B cell (primary cell): ENCODE data around the gene C20orf173. TPM values are rescaled to one million over a fixed set of nuclear protein-coding genes. Genes with fewer than 3 reads are reported as not detected.
"Not testable (repeated sequence)": the region's sequence is repeated elsewhere in the genome, so short reads cannot be mapped to it uniquely, and the experiment has no call there.

Experiments
- ATAC-seq: fragments of 200-7000 bp; cut with Tn5 transposase; one replicate; pipeline ENCODE4 v1.10.0; 2021; ENCODE audit warnings: low read depth, mild to moderate bottlenecking, moderate number of reproducible peaks, moderate library complexity
- CTCF ChIA-PET: fragments of 350-600 bp; sonication (Branson Sonifier 250); formaldehyde crosslinking; loops from one replicate; lab custom pipeline; 2021; ENCODE audit warnings: antibody characterized with exemption, inconsistent platforms; lab: Charles Lee
- POLR2A ChIA-PET: fragments of 350-600 bp; sonication (Branson Sonifier 250); formaldehyde crosslinking; loops from one replicate; lab custom pipeline; 2021; ENCODE audit warnings: antibody characterized with exemption; lab: Charles Lee
- DNase-seq: peaks from one replicate; pipeline ENCODE4 v3.0.0; 2013
- H2AFZ ChIP-seq: 2 replicates; pipeline ENCODE4 v1.6.1; 2012; ENCODE audit warnings: mild to moderate bottlenecking, low read depth, low read length; ENCODE audit not compliant: insufficient read depth, poor library complexity, severe bottlenecking
- H3K27ac ChIP-seq, 2 donors: 1 replicate in 1 of 2; 2 replicates in 1 of 2; pipeline ENCODE4 v1.5.1; 2012 to 2013; ENCODE audit warnings: low read length in 2 of 2, mild to moderate bottlenecking in 2 of 2, moderate library complexity in 1 of 2
- H3K27me3 ChIP-seq, 4 experiments: fragments of 200-600 bp in 1 of 4; sonication (generic) in 1 of 4; replicated peaks in 1 of 4; 1 replicate in 2 of 4; 2 replicates in 2 of 4; pipeline versions ENCODE4 v1.6.1 to v1.7.0; 2013 to 2016; ENCODE audit warnings: low read length in 3 of 4, mild to moderate bottlenecking in 2 of 4, mixed read lengths in 1 of 4, moderate library complexity in 1 of 4; ENCODE audit not compliant: insufficient read depth in 4 of 4, control insufficient read depth in 3 of 4; ENCODE audit errors: control extremely low read depth in 1 of 4
- H3K36me3 ChIP-seq, 2 experiments: replicated peaks in 1 of 2; 1 replicate in 1 of 2; 2 replicates in 1 of 2; pipeline versions ENCODE4 v1.6.1 to v1.7.1; 2013; ENCODE audit warnings: low read length in 1 of 2; ENCODE audit not compliant: insufficient read depth in 2 of 2, control insufficient read depth in 1 of 2; ENCODE audit errors: control extremely low read depth in 1 of 2, extremely low read depth in 1 of 2
- H3K4me1 ChIP-seq, 2 donors: fragments of 200-600 bp in 1 of 2; sonication (generic) in 1 of 2; 1 replicate in 1 of 2; 2 replicates in 1 of 2; pipeline versions ENCODE4 v1.5.1 to v1.6.1; 2013 to 2017; ENCODE audit warnings: low read length in 2 of 2; ENCODE audit not compliant: control insufficient read depth in 2 of 2, insufficient read depth in 2 of 2
- H3K4me2 ChIP-seq: replicated peaks from 2 replicates; pipeline ENCODE3; 2012; ENCODE audit warnings: mild to moderate bottlenecking, low read depth, low read length; ENCODE audit not compliant: poor library complexity, severe bottlenecking
- H3K4me3 ChIP-seq, 5 experiments: fragments of 200-600 bp in 1 of 5; sonication (generic) in 1 of 5; 1 replicate in 3 of 5; 2 replicates in 2 of 5; pipeline versions ENCODE4 v1.5.1 to v1.7.0; 2011 to 2016; ENCODE audit warnings: low read length in 4 of 5, mild to moderate bottlenecking in 4 of 5, low read depth in 2 of 5, control low read depth in 1 of 5, moderate library complexity in 1 of 5; ENCODE audit not compliant: insufficient read depth in 1 of 5; ENCODE audit errors: control extremely low read depth in 1 of 5, extremely low read depth in 1 of 5
- H3K79me2 ChIP-seq: fragments of 200-600 bp; sonication (generic); one replicate; pipeline ENCODE4 v1.6.0; 2016; ENCODE audit warnings: low read length; ENCODE audit not compliant: control insufficient read depth, insufficient read depth
- H3K9ac ChIP-seq: fragments of 200-600 bp; sonication (generic); 2 replicates; pipeline ENCODE4 v1.6.1; 2017; ENCODE audit warnings: mild to moderate bottlenecking, low read length, moderate library complexity
- H3K9me3 ChIP-seq, 3 donors: one replicate each; pipeline versions ENCODE4 v1.6.1 to v1.7.1; 2013; ENCODE audit warnings: low read length in 2 of 3; ENCODE audit not compliant: control insufficient read depth in 2 of 3, insufficient read depth in 1 of 3; ENCODE audit errors: control extremely low read depth in 1 of 3
- H4K20me1 ChIP-seq: 2 replicates; pipeline ENCODE4 v1.6.0; 2012; ENCODE audit warnings: mild to moderate bottlenecking, low read length; ENCODE audit not compliant: insufficient read depth, control insufficient read depth, poor library complexity, severe bottlenecking
- H3K27ac Mint-ChIP-seq: one replicate; pipeline ENCODE4 v1.8.0; 2021; ENCODE audit warnings: mixed read lengths
- H3K27me3 Mint-ChIP-seq: one replicate; pipeline ENCODE4 v1.8.0; 2021; ENCODE audit warnings: mixed read lengths
- H3K4me1 Mint-ChIP-seq: one replicate; pipeline ENCODE4 v1.8.0; 2021; ENCODE audit warnings: mixed read lengths
- H3K4me3 Mint-ChIP-seq: one replicate; pipeline ENCODE4 v1.8.0; 2021; ENCODE audit warnings: mixed read lengths
- H3K9me3 Mint-ChIP-seq: one replicate; pipeline ENCODE4 v1.8.0; 2022; ENCODE audit warnings: mixed read lengths; ENCODE audit not compliant: insufficient read depth
- EZH2 ChIP-seq: IDR thresholded peaks from 2 replicates; pipeline ENCODE4 v1.6.1; 2012; ENCODE audit warnings: borderline replicate concordance, low read depth, mild to moderate bottlenecking, moderate library complexity, low read length; ENCODE audit not compliant: insufficient read depth, poor library complexity, severe bottlenecking
- WGBS: methylation state at CpG from one replicate; pipeline ENCODE4 v1.1.5; 2013; ENCODE audit warnings: missing lambda C conversion rate; ENCODE audit not compliant: insufficient coverage; 5-methylcytosine and 5-hydroxymethylcytosine counted together
- intact Hi-C: fragments of 100-400 bp; cut with micrococcal nuclease; formaldehyde crosslinking; loops from one replicate; pipeline ENCODE4 v1.10.0; 2022
- polyA plus RNA-seq: library from polyadenylated mRNA; depleted of rRNA; stranded (reverse); fragments of >200 nt; gene quantifications from 2 replicates; pipeline ENCODE4 v1.2.3, GENCODE V29; 2012
- total RNA-seq, 2 donors: library from RNA; stranded (reverse); fragments of 120-200 nt in 1 of 2; gene quantifications; 1 replicate in 1 of 2; 2 replicates in 1 of 2; pipeline versions ENCODE4 v1.2.3 to v1.2.4, GENCODE V29; 2013 to 2022
- TF ChIP-seq, protein P1 (sequence below): fragments of 200-600 bp; IDR thresholded peaks from one replicate; pipeline ENCODE4 v1.8.0; 2022; ENCODE audit warnings: antibody characterized with exemption, mild to moderate bottlenecking

Gene C20orf173
- total and polyA plus RNA-seq, 2 donors (not counting 1 experiment from before 2014, with no cell fraction given) = not detected

DNA sequence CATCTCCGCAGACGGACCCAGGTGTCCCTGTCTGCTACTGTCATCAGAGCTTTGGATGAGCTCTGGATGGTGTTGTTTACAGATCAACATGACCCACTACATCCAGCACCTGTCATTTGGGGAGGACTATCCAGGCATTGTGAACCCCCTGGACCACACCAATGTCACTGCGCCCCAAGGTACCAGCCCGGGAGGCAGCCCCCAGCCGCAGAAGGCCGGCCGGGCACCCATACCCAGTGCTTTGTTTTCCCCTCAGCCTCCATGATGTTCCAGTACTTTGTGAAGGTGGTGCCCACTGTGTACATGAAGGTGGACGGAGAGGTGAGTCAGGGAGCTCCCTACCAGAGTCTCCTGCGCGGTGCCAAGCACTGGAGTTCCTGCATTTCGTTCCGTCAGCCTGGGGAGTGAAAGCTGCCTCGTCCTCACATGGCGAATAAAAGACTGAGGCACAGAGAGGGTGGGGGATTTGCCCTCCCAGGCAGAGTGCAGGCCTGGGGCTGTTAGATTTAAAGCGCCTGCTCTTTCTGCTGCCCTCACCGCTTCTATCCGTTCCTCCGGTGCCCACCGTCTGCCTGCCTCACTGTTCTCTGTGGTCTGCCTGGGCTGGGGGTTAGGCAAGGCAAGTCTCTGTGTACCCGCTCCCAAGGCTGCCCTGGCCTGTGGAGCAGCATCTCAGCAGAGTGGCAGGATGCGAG lies 26.6 kb upstream of the C20orf173 start:
- H3K4me3 Mint-ChIP-seq = no peak overlapping the region
- no peaks in the 10 kb centered on the region for H3K27me3 Mint-ChIP-seq
- no peaks in the 10 kb centered on the region for H3K4me1 ChIP-seq
- ATAC-seq (no peak), DNase-seq (no peak)
- intact Hi-C loops = no loop called here
- H3K4me3 ChIP-seq = no peak overlapping the region
- no peaks in the 10 kb centered on the region for H3K9me3 Mint-ChIP-seq
- H4K20me1 ChIP-seq = no peaks in the 10 kb centered on the region
- ChIA-PET POLR2A (no interaction called here), CTCF (no interaction called here)
- no peak overlapping the region for H3K27ac ChIP-seq
- WGBS = 98% methylated on average over 14 of the region's 21 CpGs
- H3K4me2 ChIP-seq = no peak overlapping the region
- H3K36me3 ChIP-seq = peaks cover 0 to 35% of the 10 kb centered on the region in 2 experiments
- H3K27me3 ChIP-seq = no peaks in the 10 kb centered on the region
- H3K9ac ChIP-seq = no peak overlapping the region
- no peak overlapping the region for H2AFZ ChIP-seq
- no peak overlapping the region for H3K27ac Mint-ChIP-seq
- no peaks in the 10 kb centered on the region for H3K4me1 Mint-ChIP-seq
- H3K79me2 ChIP-seq = no peaks in the 10 kb centered on the region
- TF ChIP-seq, protein P1, sequence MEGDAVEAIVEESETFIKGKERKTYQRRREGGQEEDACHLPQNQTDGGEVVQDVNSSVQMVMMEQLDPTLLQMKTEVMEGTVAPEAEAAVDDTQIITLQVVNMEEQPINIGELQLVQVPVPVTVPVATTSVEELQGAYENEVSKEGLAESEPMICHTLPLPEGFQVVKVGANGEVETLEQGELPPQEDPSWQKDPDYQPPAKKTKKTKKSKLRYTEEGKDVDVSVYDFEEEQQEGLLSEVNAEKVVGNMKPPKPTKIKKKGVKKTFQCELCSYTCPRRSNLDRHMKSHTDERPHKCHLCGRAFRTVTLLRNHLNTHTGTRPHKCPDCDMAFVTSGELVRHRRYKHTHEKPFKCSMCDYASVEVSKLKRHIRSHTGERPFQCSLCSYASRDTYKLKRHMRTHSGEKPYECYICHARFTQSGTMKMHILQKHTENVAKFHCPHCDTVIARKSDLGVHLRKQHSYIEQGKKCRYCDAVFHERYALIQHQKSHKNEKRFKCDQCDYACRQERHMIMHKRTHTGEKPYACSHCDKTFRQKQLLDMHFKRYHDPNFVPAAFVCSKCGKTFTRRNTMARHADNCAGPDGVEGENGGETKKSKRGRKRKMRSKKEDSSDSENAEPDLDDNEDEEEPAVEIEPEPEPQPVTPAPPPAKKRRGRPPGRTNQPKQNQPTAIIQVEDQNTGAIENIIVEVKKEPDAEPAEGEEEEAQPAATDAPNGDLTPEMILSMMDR = no peak
- TF ChIP-seq EZH2 = no peak
- H3K9me3 ChIP-seq = no peaks in the 10 kb centered on the region

DNA sequence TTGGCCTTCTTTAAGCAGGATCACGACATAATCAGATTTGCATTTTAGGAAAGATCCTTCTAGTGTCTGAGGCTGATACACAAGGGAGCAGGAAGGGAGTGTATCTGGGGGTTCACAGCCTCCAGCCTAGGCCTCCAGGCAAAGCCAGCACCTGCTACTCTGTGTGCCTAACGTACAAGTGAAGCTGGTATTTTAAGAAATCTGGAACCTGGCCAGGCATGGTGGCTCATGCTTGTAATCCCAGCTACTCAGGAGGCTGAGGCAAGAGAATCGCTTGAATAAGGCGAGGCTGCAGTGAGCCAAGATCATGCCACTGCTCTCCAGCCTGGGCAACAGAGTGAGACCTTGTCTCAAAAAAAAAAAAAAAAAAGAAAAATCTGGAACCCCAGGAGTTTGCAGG lies 26.0 kb upstream of the C20orf173 start:
- H3K9me3 ChIP-seq, H3K27me3 Mint-ChIP-seq, CTCF ChIA-PET, H3K27ac ChIP-seq, H3K9ac ChIP-seq, H3K27ac Mint-ChIP-seq, H3K4me1 ChIP-seq, H3K4me1 Mint-ChIP-seq, DNase-seq, H4K20me1 ChIP-seq, H3K9me3 Mint-ChIP-seq, intact Hi-C loops, POLR2A ChIA-PET, H3K4me3 Mint-ChIP-seq, H3K27me3 ChIP-seq, ATAC-seq, H3K4me3 ChIP-seq, H2AFZ ChIP-seq, H3K79me2 ChIP-seq, H3K4me2 ChIP-seq: not testable (repeated sequence)
- peaks cover 0 to 41% of the 10 kb centered on the region in 2 experiments for H3K36me3 ChIP-seq
- 100% methylated on average over 4 of the region's 4 CpGs for WGBS
